ENCODE measurements around the gene CABP1.

CABP1 gene

GRCh38 chr12:120642121-120642520 lies 1.7 kb downstream of the CABP1 start:
- TF ChIP-seq, protein P1, sequence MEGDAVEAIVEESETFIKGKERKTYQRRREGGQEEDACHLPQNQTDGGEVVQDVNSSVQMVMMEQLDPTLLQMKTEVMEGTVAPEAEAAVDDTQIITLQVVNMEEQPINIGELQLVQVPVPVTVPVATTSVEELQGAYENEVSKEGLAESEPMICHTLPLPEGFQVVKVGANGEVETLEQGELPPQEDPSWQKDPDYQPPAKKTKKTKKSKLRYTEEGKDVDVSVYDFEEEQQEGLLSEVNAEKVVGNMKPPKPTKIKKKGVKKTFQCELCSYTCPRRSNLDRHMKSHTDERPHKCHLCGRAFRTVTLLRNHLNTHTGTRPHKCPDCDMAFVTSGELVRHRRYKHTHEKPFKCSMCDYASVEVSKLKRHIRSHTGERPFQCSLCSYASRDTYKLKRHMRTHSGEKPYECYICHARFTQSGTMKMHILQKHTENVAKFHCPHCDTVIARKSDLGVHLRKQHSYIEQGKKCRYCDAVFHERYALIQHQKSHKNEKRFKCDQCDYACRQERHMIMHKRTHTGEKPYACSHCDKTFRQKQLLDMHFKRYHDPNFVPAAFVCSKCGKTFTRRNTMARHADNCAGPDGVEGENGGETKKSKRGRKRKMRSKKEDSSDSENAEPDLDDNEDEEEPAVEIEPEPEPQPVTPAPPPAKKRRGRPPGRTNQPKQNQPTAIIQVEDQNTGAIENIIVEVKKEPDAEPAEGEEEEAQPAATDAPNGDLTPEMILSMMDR (IDR thresholded peaks at IDR 0.05; ENCODE audit: insufficient read depth, missing control alignments) = no peak
- FAIRE-seq = no peak
- DNase-seq (ENCODE audit: insufficient read length, low spot score) = no peak

DNA sequence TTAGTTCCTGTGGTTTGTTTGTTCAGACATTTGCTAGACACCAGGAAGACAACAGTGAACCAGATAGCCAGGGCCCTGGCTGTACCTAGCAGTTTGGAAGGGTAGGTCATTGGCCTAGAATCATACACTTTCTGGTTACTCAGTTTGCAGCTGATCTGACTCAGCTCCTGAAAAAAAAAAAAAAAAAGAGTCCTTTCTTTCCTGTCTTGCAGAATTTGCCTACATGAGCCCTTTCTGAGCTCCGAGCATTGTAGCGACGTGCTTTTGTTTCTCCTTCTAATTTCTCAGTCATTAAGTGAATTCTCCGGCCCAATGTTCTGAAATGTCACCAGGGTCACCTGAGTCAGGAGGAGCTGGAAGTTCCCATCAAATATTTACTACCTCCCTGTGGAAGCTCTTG lies 2.4 kb downstream of the CABP1 start:
- no peak for DNase-seq (ENCODE audit: insufficient read length, low spot score)
- no peak for FAIRE-seq
- TF ChIP-seq, protein P1 (IDR thresholded peaks at IDR 0.05; ENCODE audit: insufficient read depth, missing control alignments) = no peak

GRCh38 chr12:120643574-120643973 lies 3.1 kb downstream of the CABP1 start:
- no peak for FAIRE-seq
- no peak for DNase-seq (ENCODE audit: insufficient read length, low spot score)
- TF ChIP-seq, protein P1 (IDR thresholded peaks at IDR 0.05; ENCODE audit: insufficient read depth, missing control alignments) = no peak

- TF ChIP-seq, protein P1 (IDR thresholded peaks at IDR 0.05; ENCODE audit: insufficient read depth, missing control alignments) = no peak
- FAIRE-seq (no peak), DNase-seq (ENCODE audit: insufficient read length, low spot score) (no peak)
These were observed 5.6 kb downstream of the CABP1 start for GRCh38 chr12:120646044-120646443.

GRCh38 chr12:120647375-120647755 lies 6.9 kb downstream of the CABP1 start:
- TF ChIP-seq, protein P1 (IDR thresholded peaks at IDR 0.05; ENCODE audit: insufficient read depth, missing control alignments) = no peak
- DNase-seq (ENCODE audit: insufficient read length, low spot score) (no peak), FAIRE-seq (no peak)

DNA sequence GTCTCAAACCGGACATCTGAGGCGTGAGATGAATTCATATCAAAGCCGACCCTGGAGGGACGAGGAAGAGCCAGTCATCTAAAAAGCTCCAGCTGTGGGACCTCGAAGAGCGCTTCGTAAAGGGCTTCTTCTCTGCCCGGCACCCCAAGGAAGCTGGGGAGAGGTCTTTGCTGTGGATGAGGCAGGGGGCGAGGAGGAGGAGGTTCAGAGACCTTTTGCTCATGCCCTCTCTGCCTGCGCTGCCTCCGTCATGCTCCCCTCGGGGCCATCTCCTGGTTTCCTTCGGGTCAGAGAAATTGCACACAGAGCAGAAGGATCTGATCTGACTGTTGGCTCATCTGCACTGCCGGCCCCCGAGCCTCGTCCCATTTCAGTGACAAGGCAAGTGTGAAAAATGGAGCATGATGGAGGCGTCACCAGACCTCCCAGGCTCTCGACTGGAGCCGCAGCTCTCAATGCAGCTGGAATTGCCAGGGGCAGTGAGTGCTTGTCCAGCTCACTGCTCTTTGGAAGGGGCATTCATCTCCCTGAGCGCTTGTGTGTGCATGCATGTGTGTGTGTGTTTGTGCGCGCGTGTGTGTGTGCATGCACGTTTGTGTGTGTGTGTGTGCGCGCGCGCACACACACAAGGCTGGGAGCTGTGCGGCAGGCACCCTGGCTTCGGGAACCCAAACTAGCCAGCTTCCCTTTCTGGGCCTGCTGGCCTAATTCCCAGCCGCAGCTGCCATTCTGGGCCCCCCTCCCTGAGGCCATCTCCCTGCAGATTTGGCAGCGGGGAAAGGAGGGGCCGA lies 9.2 kb downstream of the CABP1 start:
- TF ChIP-seq, protein P1 (IDR thresholded peaks at IDR 0.05; ENCODE audit: insufficient read depth, missing control alignments) = no peak
- DNase-seq (ENCODE audit: insufficient read length, low spot score) = no peak
- FAIRE-seq = no peak

DNA sequence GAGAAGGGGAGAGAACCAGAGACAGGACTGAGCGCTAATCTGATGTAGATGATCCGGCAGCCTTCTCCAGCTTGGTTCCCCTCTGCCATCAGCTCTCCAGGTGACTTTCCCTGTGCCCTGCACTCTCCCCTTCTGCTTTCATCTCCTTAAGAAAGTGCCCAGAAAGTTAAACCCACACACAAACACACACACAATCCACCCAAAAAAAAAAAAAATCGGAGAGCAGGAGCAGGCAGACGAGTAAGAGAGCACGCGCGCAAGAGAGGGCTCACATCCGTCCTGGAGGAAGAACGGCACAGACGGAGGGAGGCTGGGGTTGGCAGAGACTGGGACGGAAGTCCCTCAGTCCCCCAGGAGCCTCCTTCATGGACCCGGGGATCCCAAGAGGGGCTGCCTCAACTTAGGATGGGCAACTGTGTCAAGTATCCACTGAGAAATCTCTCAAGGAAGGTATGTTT lies 9.8 kb downstream of the CABP1 start:
- FAIRE-seq (no peak), DNase-seq (ENCODE audit: insufficient read length, low spot score) (no peak)
- TF ChIP-seq, protein P1 (IDR thresholded peaks at IDR 0.05; ENCODE audit: insufficient read depth, missing control alignments) = no peak

Measured in D721Med (cell line).